ENCODE results near the gene TSFM. TPM values are rescaled to one million over a fixed set of nuclear protein-coding genes. Genes with fewer than 3 reads are reported as not detected.

The TSFM gene
- total RNA-seq, 4 donors from 2014 or later, result 19.6 to 35.4 (median 29.1) TPM

DNA sequence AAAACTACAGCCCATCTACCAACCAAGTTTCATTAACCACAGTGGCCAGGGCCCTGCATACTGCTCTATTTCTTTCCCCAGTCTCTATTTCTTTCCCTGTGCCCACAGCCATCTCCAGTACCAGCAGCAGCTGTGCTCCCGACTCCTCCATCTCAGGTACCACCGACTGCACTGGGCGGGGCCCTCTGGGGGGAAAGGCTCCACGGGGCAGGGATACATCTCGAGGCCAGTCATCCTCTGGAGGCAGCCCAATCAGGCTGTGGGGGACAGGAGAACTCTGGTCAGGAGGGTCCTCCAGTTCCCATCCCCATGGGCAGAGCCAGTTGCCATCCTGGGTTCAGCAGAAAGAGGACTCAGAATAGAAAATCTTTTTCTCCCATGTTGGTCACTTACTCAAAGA lies 33.5 kb upstream of the TSFM start:
- peaks cover 33% of the 10 kb centered on the region for H3K36me3 ChIP-seq
- no peaks in the 10 kb centered on the region for H3K9me3 ChIP-seq
- peaks cover 43% of the 10 kb centered on the region for H3K4me1 ChIP-seq
- H3K27me3 ChIP-seq, result no peaks in the 10 kb centered on the region
- TF ChIP-seq POLR2AphosphoS5 (IDR thresholded peaks at IDR 0.05) (no peak), EP300 (IDR thresholded peaks at IDR 0.05) (no peak), POLR2A (IDR thresholded peaks at IDR 0.05) (no peak)
- TF ChIP-seq, protein P1, sequence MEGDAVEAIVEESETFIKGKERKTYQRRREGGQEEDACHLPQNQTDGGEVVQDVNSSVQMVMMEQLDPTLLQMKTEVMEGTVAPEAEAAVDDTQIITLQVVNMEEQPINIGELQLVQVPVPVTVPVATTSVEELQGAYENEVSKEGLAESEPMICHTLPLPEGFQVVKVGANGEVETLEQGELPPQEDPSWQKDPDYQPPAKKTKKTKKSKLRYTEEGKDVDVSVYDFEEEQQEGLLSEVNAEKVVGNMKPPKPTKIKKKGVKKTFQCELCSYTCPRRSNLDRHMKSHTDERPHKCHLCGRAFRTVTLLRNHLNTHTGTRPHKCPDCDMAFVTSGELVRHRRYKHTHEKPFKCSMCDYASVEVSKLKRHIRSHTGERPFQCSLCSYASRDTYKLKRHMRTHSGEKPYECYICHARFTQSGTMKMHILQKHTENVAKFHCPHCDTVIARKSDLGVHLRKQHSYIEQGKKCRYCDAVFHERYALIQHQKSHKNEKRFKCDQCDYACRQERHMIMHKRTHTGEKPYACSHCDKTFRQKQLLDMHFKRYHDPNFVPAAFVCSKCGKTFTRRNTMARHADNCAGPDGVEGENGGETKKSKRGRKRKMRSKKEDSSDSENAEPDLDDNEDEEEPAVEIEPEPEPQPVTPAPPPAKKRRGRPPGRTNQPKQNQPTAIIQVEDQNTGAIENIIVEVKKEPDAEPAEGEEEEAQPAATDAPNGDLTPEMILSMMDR (IDR thresholded peaks at IDR 0.05), result no peak
- WGBS, result 98% methylated on average over 5 of the region's 5 CpGs
- no peak overlapping the region for H3K27ac ChIP-seq
- no peak for DNase-seq (ENCODE audit: low spot score in 2 of 2)
- H3K4me3 ChIP-seq, result no peak overlapping the region

DNA sequence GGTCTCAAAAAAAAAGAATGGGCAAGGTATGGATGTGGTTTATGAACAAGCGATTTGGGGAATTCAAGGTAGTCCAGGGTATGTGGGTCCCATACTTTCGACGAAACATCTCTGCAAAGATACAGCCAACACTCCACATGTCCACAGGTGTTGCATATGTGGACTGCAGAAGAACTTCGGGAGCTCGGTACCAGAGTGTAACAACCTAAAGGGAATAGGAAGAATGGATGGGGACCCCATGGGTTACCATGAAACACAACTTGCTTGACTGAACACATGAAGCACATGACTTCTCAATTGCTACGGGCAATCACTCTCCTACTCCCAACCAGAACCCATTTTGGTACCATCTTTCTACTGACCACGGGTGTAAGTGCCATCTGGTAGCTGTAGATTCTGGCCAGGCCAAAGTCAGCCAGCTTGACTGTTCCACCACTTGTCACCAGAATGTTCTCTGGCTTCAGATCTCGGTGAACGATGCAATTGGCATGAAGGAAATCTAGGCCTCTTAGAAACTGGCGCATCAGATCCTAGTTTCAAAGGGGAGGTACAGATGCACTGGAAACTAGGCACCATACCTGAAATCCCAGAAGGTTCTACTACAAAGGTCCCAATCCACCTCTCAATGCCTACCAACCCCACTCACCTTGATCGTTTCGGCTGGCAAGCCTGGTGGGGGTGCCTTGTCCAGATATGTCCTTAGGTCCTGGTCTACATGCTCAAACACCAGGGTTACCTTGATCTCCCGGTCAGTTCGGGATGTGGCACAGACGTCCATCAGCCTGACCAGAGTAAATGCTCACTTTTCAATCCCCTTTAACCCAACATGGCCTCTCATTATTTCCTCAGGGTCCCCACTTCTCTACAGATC lies 31.8 kb upstream of the TSFM start:
- no peak for DNase-seq (ENCODE audit: low spot score in 2 of 2)
- H3K27me3 ChIP-seq, result no peaks in the 10 kb centered on the region
- H3K27ac ChIP-seq, result peak overlapping the region; percentile 90
- H3K4me1 ChIP-seq, result peaks cover 45% of the 10 kb centered on the region
- peaks cover 33% of the 10 kb centered on the region for H3K36me3 ChIP-seq
- H3K4me3 ChIP-seq, result peak overlapping the region; percentile 71
- TF ChIP-seq POLR2AphosphoS5 (IDR thresholded peaks at IDR 0.05), result no peak
- TF ChIP-seq POLR2A (IDR thresholded peaks at IDR 0.05), result no peak
- no peak for TF ChIP-seq EP300 (IDR thresholded peaks at IDR 0.05)
- TF ChIP-seq, protein P1 (IDR thresholded peaks at IDR 0.05), result no peak
- H3K9me3 ChIP-seq, result no peaks in the 10 kb centered on the region
- 93% methylated on average over 15 of the region's 15 CpGs for WGBS

DNA sequence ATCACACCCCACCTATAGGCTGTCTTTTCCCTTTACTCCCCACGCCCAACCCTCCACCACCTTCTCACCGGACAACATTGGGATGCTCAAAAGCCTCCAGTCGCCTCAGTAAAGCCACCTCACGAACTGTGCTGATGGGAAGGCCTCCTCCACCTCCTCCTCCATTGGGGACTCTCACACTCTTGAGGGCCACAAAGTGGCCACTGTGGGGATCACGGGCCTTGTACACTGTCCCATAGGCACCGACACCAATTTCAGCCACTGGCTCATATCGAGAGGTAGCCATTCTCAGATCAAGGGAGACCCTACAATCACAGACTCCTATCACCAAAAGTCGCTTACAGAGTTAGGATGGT lies 31.2 kb upstream of the TSFM start:
- Histone ChIP-seq H3K4me1 (peaks cover 47% of the 10 kb centered on the region), H3K27me3 (no peaks in the 10 kb centered on the region), H3K9me3 (no peaks in the 10 kb centered on the region), H3K4me3 (peak overlapping the region; percentile 71), H3K36me3 (peaks cover 32% of the 10 kb centered on the region), H3K27ac (peak overlapping the region; percentile 90)
- no peak for DNase-seq (ENCODE audit: low spot score in 2 of 2)
- TF ChIP-seq EP300 (IDR thresholded peaks at IDR 0.05) (no peak), POLR2AphosphoS5 (IDR thresholded peaks at IDR 0.05) (no peak), POLR2A (IDR thresholded peaks at IDR 0.05) (no peak)
- TF ChIP-seq, protein P1 (IDR thresholded peaks at IDR 0.05), result no peak
- WGBS, result 13% methylated on average over 4 of the region's 8 CpGs

DNA sequence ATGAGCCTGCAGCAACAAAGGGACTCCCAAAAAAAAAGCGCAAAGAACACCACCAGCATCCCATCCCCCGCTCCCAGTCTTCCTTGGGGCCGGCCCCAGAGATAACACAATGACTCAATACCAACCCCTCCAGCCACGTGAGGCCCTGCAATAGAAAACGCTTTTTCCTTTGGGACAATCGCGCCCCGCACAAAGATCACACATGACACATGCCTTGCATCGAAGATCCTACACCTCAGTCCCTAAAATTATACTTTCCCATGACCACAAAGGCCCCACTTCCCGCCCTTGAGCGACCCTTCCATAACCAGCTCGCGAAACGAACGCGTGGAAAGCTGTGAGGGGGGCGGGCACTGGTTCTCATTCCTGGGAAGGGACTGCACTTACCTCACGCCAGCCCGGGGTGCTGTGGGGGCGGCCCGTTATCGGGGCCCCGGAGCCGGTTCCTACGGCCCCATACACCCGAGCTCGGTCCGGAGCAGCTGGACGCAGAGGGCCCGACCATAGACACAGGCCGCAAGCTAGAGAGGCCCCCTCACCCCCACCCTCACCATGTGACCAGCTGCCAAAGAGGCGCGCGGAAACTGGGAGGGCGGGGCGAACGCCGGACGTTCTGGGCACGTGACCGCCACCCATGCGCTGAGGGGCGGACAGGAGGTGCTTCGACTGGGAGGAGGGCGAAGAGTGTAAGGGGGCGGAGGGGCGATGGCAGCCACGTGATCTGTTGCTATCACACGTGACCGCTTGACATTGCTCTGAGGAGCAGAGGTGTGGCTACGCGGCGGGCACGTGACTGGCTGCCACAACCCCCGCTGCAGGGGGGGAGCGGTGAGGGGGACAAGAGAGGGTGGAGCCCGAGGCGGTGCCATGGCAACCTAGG lies 30.6 kb upstream of the TSFM start, which contains the start of gene CDK4:
CDK4 (minus strand) TSS at position 523 of the 880 bp plus-strand sequence. CDS start 593 bp downstream, outside the sequence.
- peak; percentile 100 for DNase-seq (ENCODE audit: low spot score in 2 of 2)
- TF ChIP-seq POLR2A (IDR thresholded peaks at IDR 0.05) (peak in 1 of 2 donors; percentile 74), POLR2AphosphoS5 (IDR thresholded peaks at IDR 0.05) (peak in 2 of 3 donors; percentile 17 to 97)
- TF ChIP-seq, protein P1 (IDR thresholded peaks at IDR 0.05), result no peak
- H3K9me3 ChIP-seq, result no peaks in the 10 kb centered on the region
- peaks cover 26% of the 10 kb centered on the region for H3K36me3 ChIP-seq
- peak within 1 kb of the TSS; percentile 90 for H3K27ac ChIP-seq
- H3K4me3 ChIP-seq, result peak within 1 kb of the TSS; percentile 71
- H3K27me3 ChIP-seq, result no peaks in the 10 kb centered on the region
- 0% methylated on average over 46 of the region's 58 CpGs for WGBS
- H3K4me1 ChIP-seq, result peaks cover 52% of the 10 kb centered on the region

DNA sequence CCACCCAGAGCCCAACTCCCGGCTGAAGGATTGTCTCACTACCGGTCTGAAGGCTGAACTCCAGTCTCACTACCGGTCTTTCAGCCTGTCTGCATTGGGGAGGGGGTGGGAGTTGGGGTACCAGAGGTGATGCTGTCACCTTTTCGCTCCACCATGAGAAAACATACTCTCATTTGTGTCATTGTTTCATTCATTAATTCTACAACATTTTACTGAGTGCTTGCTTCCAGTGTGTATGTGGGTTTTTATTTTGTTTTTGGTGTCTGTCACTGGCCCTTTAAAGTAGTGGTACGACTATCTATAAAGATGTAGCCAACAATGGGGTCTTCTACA lies 30.0 kb upstream of the TSFM start:
- no peak for DNase-seq (ENCODE audit: low spot score in 2 of 2)
- 5% methylated on average over 5 of the region's 5 CpGs for WGBS
- H3K27ac ChIP-seq, result no peak overlapping the region
- peaks cover 20% of the 10 kb centered on the region for H3K36me3 ChIP-seq
- peaks cover 52% of the 10 kb centered on the region for H3K4me1 ChIP-seq
- H3K9me3 ChIP-seq, result no peaks in the 10 kb centered on the region
- H3K4me3 ChIP-seq, result peak overlapping the region; percentile 71
- H3K27me3 ChIP-seq, result no peaks in the 10 kb centered on the region
- no peak for TF ChIP-seq POLR2AphosphoS5 (IDR thresholded peaks at IDR 0.05)
- no peak for TF ChIP-seq EP300 (IDR thresholded peaks at IDR 0.05)
- TF ChIP-seq POLR2A (IDR thresholded peaks at IDR 0.05), result no peak

All from suprapubic skin (tissue), 4 donors.